Thyroid gland (tissue), 4 donors: Measurements from ENCODE around the gene FAM131C. TPM values are rescaled to one million over a fixed set of nuclear protein-coding genes. Genes with fewer than 3 reads are reported as not detected.

ENCODE experiments used
- DNase-seq, 2 donors: peaks; one replicate each; pipeline ENCODE4 v3.0.0-alpha.2; 2019
- H3K27ac ChIP-seq, 3 donors: fragments of 200-600 bp; sonication (generic); 1 replicate in 2 of 3; 2 replicates in 1 of 3; pipeline ENCODE4 v1.5.1; 2016 to 2019; ENCODE audit warnings: mild to moderate bottlenecking in 1 of 3, moderate library complexity in 1 of 3
- H3K27me3 ChIP-seq: fragments of 200-600 bp; sonication (generic); one replicate; pipeline ENCODE4 v1.5.1; 2019
- H3K36me3 ChIP-seq, 2 donors: fragments of 200-600 bp; sonication (generic); one replicate each; pipeline ENCODE4 v1.5.1; 2016 to 2019
- H3K4me1 ChIP-seq, 2 donors: fragments of 200-600 bp; sonication (generic); one replicate each; pipeline ENCODE4 v1.5.1; 2017 to 2019
- H3K4me3 ChIP-seq, 3 donors: fragments of 200-600 bp; sonication (generic); replicated peaks in 1 of 3; 1 replicate in 2 of 3; 2 replicates in 1 of 3; pipeline ENCODE4 v1.5.1; 2016; ENCODE audit warnings: mild to moderate bottlenecking in 1 of 3
- H3K9me3 ChIP-seq: fragments of 200-600 bp; sonication (generic); one replicate; pipeline ENCODE4 v1.5.1; 2017
- CTCF ChIP-seq, 6 experiments: fragments of 200-600 bp in 3 of 6; fragments of 450-650 bp in 3 of 6; sonication (generic) in 3 of 6; IDR thresholded peaks; one replicate each; pipeline ENCODE4 v1.5.1; 2016 to 2019; ENCODE audit warnings: antibody characterized with exemption in 6 of 6, mild to moderate bottlenecking in 2 of 6, inconsistent platforms in 1 of 6, moderate library complexity in 1 of 6
- POLR2A ChIP-seq, 2 donors: fragments of 450-650 bp; IDR thresholded peaks; one replicate each; pipeline ENCODE4 v1.6.1; 2017; ENCODE audit warnings: antibody characterized with exemption in 2 of 2, mild to moderate bottlenecking in 2 of 2, moderate library complexity in 1 of 2
- WGBS, 2 donors: methylation state at CpG; one replicate each; pipeline ENCODE4 v1.1.5; 2017; 5-methylcytosine and 5-hydroxymethylcytosine counted together
- intact Hi-C: fragments of 100-400 bp; cut with DNase I; formaldehyde crosslinking; loops from one replicate; pipeline ENCODE4 v1.15.1; 2023
- total RNA-seq, 4 donors: library from RNA; depleted of rRNA; stranded (reverse); fragments of >200 nt; gene quantifications; one replicate each; pipeline ENCODE4 v1.2.3, GENCODE V29; 2016

Gene FAM131C
- total RNA-seq, 4 donors from 2014 or later, result 0.42 to 2.7 (median 1.5) TPM

- Histone ChIP-seq H3K27me3 (no peaks in the 10 kb centered on the region), H3K9me3 (no peaks in the 10 kb centered on the region), H3K27ac (no peak overlapping the region), H3K36me3 (no peaks in the 10 kb centered on the region), H3K4me1 (peaks cover 0 to 13% of the 10 kb centered on the region in 2 donors), H3K4me3 (no peak overlapping the region)
- WGBS, 2 donors, result 86 to 87% methylated on average over 8 of the region's 8 CpGs
- intact Hi-C loops, result no loop called here
- TF ChIP-seq POLR2A (IDR thresholded peaks at IDR 0.05) (no peak), CTCF (IDR thresholded peaks at IDR 0.05) (no peak)
- no peak for DNase-seq
Observed at GRCh38 chr1:16116625-16117024, 43.2 kb upstream of the FAM131C start.

- H3K4me1 ChIP-seq, result peaks cover 0 to 6% of the 10 kb centered on the region in 2 donors
- H3K36me3 ChIP-seq, result no peaks in the 10 kb centered on the region
- TF ChIP-seq POLR2A (IDR thresholded peaks at IDR 0.05) (no peak), CTCF (IDR thresholded peaks at IDR 0.05) (no peak)
- no peaks in the 10 kb centered on the region for H3K27me3 ChIP-seq
- H3K9me3 ChIP-seq, result no peaks in the 10 kb centered on the region
- 63 to 71% methylated on average over 9 to 12 of the region's 16 CpGs for WGBS, 2 donors
- DNase-seq, result no peak
- H3K27ac ChIP-seq, result no peak overlapping the region
- intact Hi-C loops, result no loop called here
- no peak overlapping the region for H3K4me3 ChIP-seq
Observed at GRCh38 chr1:16116002-16116401, 42.6 kb upstream of the FAM131C start.

GRCh38 chr1:16115468-16115983 is 42.1 kb upstream of the FAM131C start:
- H3K4me3 ChIP-seq, result no peak overlapping the region
- intact Hi-C loops, result no loop called here
- H3K4me1 ChIP-seq, result peaks cover 0 to 2% of the 10 kb centered on the region in 2 donors
- no peaks in the 10 kb centered on the region for H3K9me3 ChIP-seq
- H3K36me3 ChIP-seq, result no peaks in the 10 kb centered on the region
- H3K27me3 ChIP-seq, result no peaks in the 10 kb centered on the region
- WGBS, 2 donors, result 65 to 72% methylated on average over 5 to 6 of the region's 6 CpGs
- H3K27ac ChIP-seq, result no peak overlapping the region
- TF ChIP-seq POLR2A (IDR thresholded peaks at IDR 0.05), result no peak
- TF ChIP-seq CTCF (IDR thresholded peaks at IDR 0.05), result no peak
- DNase-seq, result no peak

GRCh38 chr1:16114527-16115467 is 41.3 kb upstream of the FAM131C start:
- intact Hi-C loops, result no loop called here

More at GRCh38 chr1:16114527-16115467, 41.3 kb upstream of the FAM131C start:
- no peak for DNase-seq
- Histone ChIP-seq H3K27me3 (no peaks in the 10 kb centered on the region), H3K9me3 (no peaks in the 10 kb centered on the region), H3K27ac (no peak overlapping the region), H3K36me3 (no peaks in the 10 kb centered on the region), H3K4me3 (no peak overlapping the region), H3K4me1 (no peaks in the 10 kb centered on the region)
- TF ChIP-seq CTCF (IDR thresholded peaks at IDR 0.05), result no peak
- no peak for TF ChIP-seq POLR2A (IDR thresholded peaks at IDR 0.05)
- 86 to 88% methylated on average over 21 to 22 of the region's 23 CpGs for WGBS, 2 donors
